RWPE1 (cell line): Measurements from ENCODE around the gene TXNRD1.

ENCODE experiments used
- CTCF ChIA-PET: fragments of 350-600 bp; sonication (Branson Sonifier 250); formaldehyde crosslinking; extraction: SDS; loops from one replicate; lab custom pipeline; 2021; lab: Yijun Ruan, JAX
- POLR2A ChIA-PET: fragments of 400-600 bp; formaldehyde crosslinking; extraction: SDS; loops from one replicate; lab custom pipeline; 2020; ENCODE audit warnings: antibody characterized with exemption; ENCODE audit not compliant: low non-redundant PET; lab: Yijun Ruan, JAX
- DNase-seq: peaks from one replicate; pipeline ENCODE4 v3.0.0; 2012; ENCODE audit warnings: low spot score
- H3K27ac ChIP-seq: fragments of 450-650 bp; 2 replicates; pipeline ENCODE4 v1.5.1; 2017
- CTCF ChIP-seq: fragments of 450-650 bp; conservative IDR thresholded peaks from 2 replicates; pipeline ENCODE4 v1.5.1; 2017; ENCODE audit warnings: low read depth, mild to moderate bottlenecking

The TXNRD1 gene

GRCh38 chr12:104351057-104351983 is 135.7 kb downstream of the TXNRD1 start:
- POLR2A ChIA-PET = no interaction called here
- CTCF ChIA-PET = interaction anchor here (0.5 to 0.6 kb wide), 3 partner anchors 151 to 819 kb away, joined by 3 to 4 read pairs (median 3); no protein-coding TSS in a partner anchor
- no peak for DNase-seq
- H3K27ac ChIP-seq = no peak overlapping the region
- TF ChIP-seq CTCF = no peak

GRCh38 chr12:104352106-104352713 is 136.6 kb downstream of the TXNRD1 start:
- no peak for DNase-seq
- ChIA-PET CTCF (interaction anchor here (0.6 kb wide), 2 partner anchors 38 to 170 kb away, joined by 3 read pairs; no protein-coding TSS in a partner anchor), POLR2A (no interaction called here)
- TF ChIP-seq CTCF = no peak
- H3K27ac ChIP-seq = no peak overlapping the region

GRCh38 chr12:104353012-104353981 is 137.7 kb downstream of the TXNRD1 start:
- CTCF ChIA-PET = interaction anchor here (0.6 kb wide), 1 partner anchor 28 kb away, joined by 3 read pairs; no protein-coding TSS in a partner anchor
- POLR2A ChIA-PET = no interaction called here
- no peak overlapping the region for H3K27ac ChIP-seq
- no peak for DNase-seq
- TF ChIP-seq CTCF = no peak

- DNase-seq = no peak
- POLR2A ChIA-PET = no interaction called here
- CTCF ChIA-PET = no interaction called here
- no peak overlapping the region for H3K27ac ChIP-seq
- no peak for TF ChIP-seq CTCF
These were observed 138.7 kb downstream of the TXNRD1 start for GRCh38 chr12:104354167-104354867.

GRCh38 chr12:104354868-104355570 is 139.4 kb downstream of the TXNRD1 start:
- no peak for TF ChIP-seq CTCF
- CTCF ChIA-PET = no interaction called here
- H3K27ac ChIP-seq = no peak overlapping the region
- DNase-seq = no peak
- POLR2A ChIA-PET = no interaction called here
